HEK293 (cell line): Measurements from ENCODE around the gene TMEM272.

Experiments
- CTCF ChIA-PET: fragments of 350-600 bp; formaldehyde crosslinking; extraction: SDS; loops from one replicate; lab custom pipeline; 2021; ENCODE audit warnings: antibody characterized with exemption; lab: Yijun Ruan, JAX
- POLR2A ChIA-PET: fragments of 300-600 bp; formaldehyde crosslinking; extraction: SDS; loops from one replicate; lab custom pipeline; 2020; ENCODE audit warnings: antibody characterized with exemption, inconsistent platforms; lab: Yijun Ruan, JAX
- H3K27ac ChIP-seq: fragments of 200-500 bp; sonication (Bioruptor generic); 2 replicates; pipeline ENCODE4 v1.5.1; 2014; ENCODE audit warnings: low read depth, low read length, control low read depth, inconsistent platforms; ENCODE audit errors: extremely low read depth
- H3K36me3 ChIP-seq, 2 experiments: fragments of 200-500 bp in 1 of 2; sonication (Bioruptor generic) in 1 of 2; 1 replicate in 1 of 2; 2 replicates in 1 of 2; pipeline ENCODE4 v1.5.1; 2014 to 2017; ENCODE audit warnings: inconsistent platforms in 2 of 2, low read length in 2 of 2; ENCODE audit not compliant: control insufficient read depth in 2 of 2, insufficient read depth in 1 of 2
- H3K4me1 ChIP-seq: fragments of 200-500 bp; sonication (Bioruptor generic); 2 replicates; pipeline ENCODE4 v1.5.1; 2014; ENCODE audit warnings: mild to moderate bottlenecking, low read length, inconsistent platforms; ENCODE audit not compliant: control insufficient read depth, insufficient read depth
- H3K4me3 ChIP-seq: 2 replicates; pipeline ENCODE4 v1.5.1; 2011; ENCODE audit warnings: low read depth, mild to moderate bottlenecking, control low read depth, low read length, moderate library complexity
- H3K9me3 ChIP-seq: fragments of 200-500 bp; sonication (Bioruptor generic); 2 replicates; pipeline ENCODE4 v1.5.1; 2014; ENCODE audit warnings: low read depth, low read length, inconsistent platforms; ENCODE audit not compliant: control insufficient read depth, insufficient read depth
- GLIS2 ChIP-seq: fragments of 450-650 bp; formaldehyde crosslinking; IDR thresholded peaks from 2 replicates; pipeline ENCODE4 v1.5.1; 2016; ENCODE audit warnings: missing biosample characterization, missing genetic modification characterization
- KLF10 ChIP-seq: fragments of 450-650 bp; IDR thresholded peaks from 2 replicates; pipeline ENCODE4 v1.5.1; 2018; ENCODE audit warnings: missing biosample characterization, mild to moderate bottlenecking, missing genetic modification characterization
- KLF7 ChIP-seq: fragments of 450-650 bp; formaldehyde crosslinking; IDR thresholded peaks from 2 replicates; pipeline ENCODE4 v1.5.1; 2016; ENCODE audit warnings: missing biosample characterization, missing genetic modification characterization, borderline replicate concordance
- SALL2 ChIP-seq: fragments of 450-650 bp; formaldehyde crosslinking; IDR thresholded peaks from 2 replicates; pipeline ENCODE4 v1.5.0; 2017; ENCODE audit warnings: missing biosample characterization, mild to moderate bottlenecking, missing genetic modification characterization, borderline replicate concordance
- SCRT2 ChIP-seq: fragments of 450-650 bp; formaldehyde crosslinking; IDR thresholded peaks from 2 replicates; pipeline ENCODE4 v1.5.1; 2016; ENCODE audit warnings: missing biosample characterization, missing genetic modification characterization
- ZBTB49 ChIP-seq: fragments of 450-650 bp; formaldehyde crosslinking; IDR thresholded peaks from 2 replicates; pipeline ENCODE4 v1.5.1; 2016; ENCODE audit warnings: missing biosample characterization, missing genetic modification characterization, low read depth
- ZIC2 ChIP-seq: fragments of 450-650 bp; formaldehyde crosslinking; IDR thresholded peaks from 2 replicates; pipeline ENCODE4 v1.5.1; 2016; ENCODE audit warnings: missing biosample characterization, missing genetic modification characterization
- ZNF114 ChIP-seq: fragments of 450-650 bp; formaldehyde crosslinking; IDR thresholded peaks from 2 replicates; pipeline ENCODE4 v1.5.0; 2017; ENCODE audit warnings: missing biosample characterization, missing genetic modification characterization
- ZNF184 ChIP-seq: fragments of 450-650 bp; IDR thresholded peaks from 2 replicates; pipeline ENCODE4 v1.5.1; 2018; ENCODE audit warnings: missing biosample characterization, mild to moderate bottlenecking, missing genetic modification characterization
- ZNF2 ChIP-seq: fragments of 450-650 bp; formaldehyde crosslinking; IDR thresholded peaks from 2 replicates; pipeline ENCODE4 v1.5.1; 2016; ENCODE audit warnings: missing biosample characterization, missing genetic modification characterization
- ZNF324 ChIP-seq: fragments of 450-650 bp; formaldehyde crosslinking; IDR thresholded peaks from 2 replicates; pipeline ENCODE4 v1.5.1; 2016; ENCODE audit warnings: missing biosample characterization, missing genetic modification characterization
- ZNF426 ChIP-seq: fragments of 450-650 bp; formaldehyde crosslinking; IDR thresholded peaks from 2 replicates; pipeline ENCODE4 v1.5.1; 2017; ENCODE audit warnings: missing biosample characterization, missing genetic modification characterization, mild to moderate bottlenecking, inconsistent platforms, moderate library complexity
- ZNF529 ChIP-seq: fragments of 450-650 bp; formaldehyde crosslinking; IDR thresholded peaks from 2 replicates; pipeline ENCODE4 v1.5.1; 2017; ENCODE audit warnings: missing genetic modification characterization, missing biosample characterization; ENCODE audit not compliant: insufficient replicate concordance
- ZNF549 ChIP-seq: fragments of 450-650 bp; IDR thresholded peaks from 2 replicates; pipeline ENCODE4 v1.5.1; 2018; ENCODE audit warnings: missing biosample characterization, missing genetic modification characterization, mild to moderate bottlenecking, inconsistent platforms, moderate library complexity
- ZNF621 ChIP-seq: fragments of 450-650 bp; formaldehyde crosslinking; IDR thresholded peaks from 2 replicates; pipeline ENCODE4 v1.5.1; 2017; ENCODE audit warnings: missing biosample characterization, missing genetic modification characterization
- ZNF629 ChIP-seq: fragments of 450-650 bp; formaldehyde crosslinking; IDR thresholded peaks from 2 replicates; pipeline ENCODE4 v1.5.1; 2017; ENCODE audit warnings: missing biosample characterization, missing genetic modification characterization
- TF ChIP-seq, protein P1 (sequence below): fragments of 450-650 bp; formaldehyde crosslinking; IDR thresholded peaks from 2 replicates; pipeline ENCODE4 v1.5.1; 2016; ENCODE audit warnings: missing biosample characterization, missing genetic modification characterization, borderline replicate concordance
- TF ChIP-seq, protein P2 (sequence below): fragments of 450-650 bp; formaldehyde crosslinking; IDR thresholded peaks from 2 replicates; pipeline ENCODE4 v1.5.1; 2016; ENCODE audit warnings: missing biosample characterization, missing genetic modification characterization

Gene TMEM272

DNA sequence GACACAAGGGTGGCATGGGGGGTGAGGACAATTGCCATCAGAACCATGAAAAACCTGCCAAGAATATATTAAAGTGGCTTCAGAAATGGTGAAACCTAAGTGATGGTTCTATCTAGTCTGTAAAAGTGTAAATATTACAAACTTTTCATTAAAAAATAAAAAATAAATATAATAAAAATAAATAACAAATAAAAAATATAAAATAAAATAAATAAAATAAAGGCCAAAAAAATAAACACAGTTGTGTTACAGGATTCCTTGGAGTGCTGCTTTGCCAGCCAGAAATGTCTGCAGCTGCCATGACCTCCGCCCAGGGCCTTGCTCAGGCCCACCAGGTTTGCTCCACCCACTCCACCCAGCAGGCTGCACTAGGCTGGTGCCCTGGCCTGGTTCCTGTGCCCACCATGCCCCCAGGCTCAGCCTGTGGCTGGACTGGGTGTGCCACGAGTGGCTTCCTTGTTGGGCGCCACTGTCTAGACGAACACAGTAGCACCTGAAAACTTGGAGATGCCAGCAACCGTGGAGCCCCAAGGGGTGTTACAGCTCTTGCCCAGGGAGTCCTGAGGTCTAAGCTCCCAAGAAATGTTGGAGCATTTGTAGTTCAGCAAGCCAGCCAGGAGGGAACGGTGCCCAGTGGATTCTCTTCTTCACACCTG is 37.7 kb upstream of the TMEM272 start (continued):
- TF ChIP-seq, protein P1, sequence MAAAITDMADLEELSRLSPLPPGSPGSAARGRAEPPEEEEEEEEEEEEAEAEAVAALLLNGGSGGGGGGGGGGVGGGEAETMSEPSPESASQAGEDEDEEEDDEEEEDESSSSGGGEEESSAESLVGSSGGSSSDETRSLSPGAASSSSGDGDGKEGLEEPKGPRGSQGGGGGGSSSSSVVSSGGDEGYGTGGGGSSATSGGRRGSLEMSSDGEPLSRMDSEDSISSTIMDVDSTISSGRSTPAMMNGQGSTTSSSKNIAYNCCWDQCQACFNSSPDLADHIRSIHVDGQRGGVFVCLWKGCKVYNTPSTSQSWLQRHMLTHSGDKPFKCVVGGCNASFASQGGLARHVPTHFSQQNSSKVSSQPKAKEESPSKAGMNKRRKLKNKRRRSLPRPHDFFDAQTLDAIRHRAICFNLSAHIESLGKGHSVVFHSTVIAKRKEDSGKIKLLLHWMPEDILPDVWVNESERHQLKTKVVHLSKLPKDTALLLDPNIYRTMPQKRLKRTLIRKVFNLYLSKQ (tag by site-specific recombination) = no peak
- TF ChIP-seq ZNF426 (no peak), SCRT2 (tag by site-specific recombination) (no peak), KLF10 (tag by site-specific recombination) (no peak)

DNA sequence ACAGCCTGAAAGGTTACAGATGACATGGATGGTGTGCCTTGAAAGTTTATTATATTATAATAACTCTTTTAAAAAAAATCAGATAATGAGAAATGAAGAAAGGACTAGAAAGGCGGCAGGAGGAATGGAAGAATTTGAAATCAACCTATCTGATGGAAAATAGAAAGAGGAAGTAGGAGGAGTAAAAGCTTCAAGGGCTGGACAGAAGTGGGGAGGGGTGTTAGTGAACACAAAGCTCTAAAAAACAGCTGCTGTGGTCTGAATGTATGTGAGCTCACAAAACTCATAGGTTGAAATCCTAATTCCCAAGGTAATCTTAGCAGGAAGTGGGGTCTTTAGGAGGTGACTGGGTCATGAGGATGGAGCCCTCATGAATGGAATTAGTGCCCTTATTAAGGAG is 36.3 kb upstream of the TMEM272 start:
- no peak for TF ChIP-seq ZNF621 (tag by site-specific recombination)
- TF ChIP-seq ZIC2 (tag by site-specific recombination) = no peak
- TF ChIP-seq KLF7 (tag by site-specific recombination) = no peak
- no peak overlapping the region for H3K27ac ChIP-seq

DNA sequence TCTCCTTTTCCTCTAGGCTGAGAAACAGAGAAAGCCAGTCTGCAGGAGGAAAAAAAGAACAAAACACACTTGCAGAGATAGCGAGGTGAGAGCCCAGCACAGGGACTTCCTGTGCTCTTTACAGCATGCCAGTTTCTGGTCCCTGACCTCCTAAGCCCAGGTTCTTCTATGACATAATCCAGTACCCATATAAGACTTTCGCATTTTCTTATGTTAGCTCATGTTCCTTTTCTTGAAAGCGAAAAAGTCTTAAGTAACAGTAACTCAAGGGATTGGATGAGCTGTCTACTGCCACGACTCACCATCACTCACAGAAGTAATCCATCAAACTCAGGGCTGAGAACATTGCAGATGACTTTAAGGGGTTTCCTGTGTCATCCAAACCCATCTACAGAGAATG is 34.2 kb upstream of the TMEM272 start:
- H3K4me3 ChIP-seq = no peak overlapping the region
- POLR2A ChIA-PET = no interaction called here
- H3K9me3 ChIP-seq = no peaks in the 10 kb centered on the region
- H3K4me1 ChIP-seq = no peaks in the 10 kb centered on the region
- no peak for TF ChIP-seq GLIS2 (tag by site-specific recombination)
- TF ChIP-seq ZNF184 = no peak
- TF ChIP-seq ZNF2 (tag by site-specific recombination) = no peak
- no peak for TF ChIP-seq ZNF114
- no peak for TF ChIP-seq ZBTB49 (tag by site-specific recombination)
- no peak for TF ChIP-seq ZNF629 (tag by site-specific recombination)
- no peak for TF ChIP-seq ZNF549 (tag by site-specific recombination)
- no peak for TF ChIP-seq ZNF324 (tag by site-specific recombination)
- TF ChIP-seq ZNF529 (tag by site-specific recombination) = no peak
- TF ChIP-seq SALL2 (tag by site-specific recombination) = no peak
- TF ChIP-seq, protein P2, sequence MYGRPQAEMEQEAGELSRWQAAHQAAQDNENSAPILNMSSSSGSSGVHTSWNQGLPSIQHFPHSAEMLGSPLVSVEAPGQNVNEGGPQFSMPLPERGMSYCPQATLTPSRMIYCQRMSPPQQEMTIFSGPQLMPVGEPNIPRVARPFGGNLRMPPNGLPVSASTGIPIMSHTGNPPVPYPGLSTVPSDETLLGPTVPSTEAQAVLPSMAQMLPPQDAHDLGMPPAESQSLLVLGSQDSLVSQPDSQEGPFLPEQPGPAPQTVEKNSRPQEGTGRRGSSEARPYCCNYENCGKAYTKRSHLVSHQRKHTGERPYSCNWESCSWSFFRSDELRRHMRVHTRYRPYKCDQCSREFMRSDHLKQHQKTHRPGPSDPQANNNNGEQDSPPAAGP = no peak
- CTCF ChIA-PET = no interaction called here
- H3K27ac ChIP-seq = no peak overlapping the region
- H3K36me3 ChIP-seq = no peaks in the 10 kb centered on the region

More for the DNA sequence above, 36.3 kb upstream of the TMEM272 start:
- H3K36me3 ChIP-seq = no peaks in the 10 kb centered on the region
- no peaks in the 10 kb centered on the region for H3K4me1 ChIP-seq
- ChIA-PET POLR2A (no interaction called here), CTCF (no interaction called here)
- H3K4me3 ChIP-seq = no peak overlapping the region
- H3K9me3 ChIP-seq = no peaks in the 10 kb centered on the region
